WTC11 (cell line): ENCODE measurements around the gene FILIP1L. TPM values are rescaled to one million over a fixed set of nuclear protein-coding genes. Genes with fewer than 3 reads are reported as not detected.

Experiments
- ATAC-seq: fragments of 200-7000 bp; cut with Tn5 transposase; 2 replicates; pipeline ENCODE4 v1.10.0; 2021; ENCODE audit warnings: mild to moderate bottlenecking, moderate library complexity
- CTCF ChIA-PET: fragments of 300-600 bp; sonication (Branson Sonifier 250); formaldehyde crosslinking; loops from one replicate; lab custom pipeline; 2021; ENCODE audit warnings: antibody characterized with exemption; lab: Charles Lee
- POLR2A ChIA-PET: fragments of 350-600 bp; sonication (Branson Sonifier 250); formaldehyde crosslinking; loops from one replicate; lab custom pipeline; 2021; ENCODE audit warnings: antibody characterized with exemption; lab: Charles Lee
- DNase-seq: peaks from one replicate; pipeline ENCODE4 v3.0.0; 2021; ENCODE audit warnings: low spot score
- H3K27ac Mint-ChIP-seq: 2 replicates; pipeline ENCODE4 v1.8.0; 2021; ENCODE audit warnings: mixed read lengths
- H3K27me3 Mint-ChIP-seq: 2 replicates; pipeline ENCODE4 v1.8.0; 2021; ENCODE audit warnings: low read depth, mild to moderate bottlenecking, moderate library complexity, mixed read lengths
- H3K36me3 Mint-ChIP-seq: 2 replicates; pipeline ENCODE4 v1.8.0; 2021; ENCODE audit warnings: mixed read lengths
- H3K4me1 Mint-ChIP-seq: 2 replicates; pipeline ENCODE4 v1.8.0; 2022; ENCODE audit warnings: mixed read lengths
- H3K4me3 Mint-ChIP-seq: 2 replicates; pipeline ENCODE4 v1.8.0; 2021; ENCODE audit warnings: mild to moderate bottlenecking, moderate library complexity, mixed read lengths
- H3K9me3 Mint-ChIP-seq: 2 replicates; pipeline ENCODE4 v1.8.0; 2021; ENCODE audit warnings: mixed read lengths
- AFF4 ChIP-seq: sonication (generic); formaldehyde crosslinking; IDR thresholded peaks from 2 replicates; pipeline ENCODE4 v1.8.1; 2023; ENCODE audit warnings: mild to moderate bottlenecking, missing genetic modification reagents, borderline replicate concordance
- CREB1 ChIP-seq: sonication (generic); formaldehyde crosslinking; IDR thresholded peaks from 2 replicates; pipeline ENCODE4 v1.8.0; 2023; ENCODE audit warnings: mild to moderate bottlenecking, missing genetic modification reagents
- ESRRA ChIP-seq: sonication (generic); formaldehyde crosslinking; IDR thresholded peaks from 2 replicates; pipeline ENCODE4 v1.8.1; 2022; ENCODE audit warnings: mild to moderate bottlenecking, missing genetic modification reagents, borderline replicate concordance
- FOXK1 ChIP-seq: sonication (generic); formaldehyde crosslinking; IDR thresholded peaks from 2 replicates; pipeline ENCODE4 v1.8.0; 2022; ENCODE audit warnings: mild to moderate bottlenecking, moderate library complexity, missing genetic modification reagents
- FOXP1 ChIP-seq: sonication (generic); formaldehyde crosslinking; IDR thresholded peaks from 2 replicates; pipeline ENCODE4 v1.8.0; 2022; ENCODE audit warnings: missing genetic modification reagents, mild to moderate bottlenecking, moderate library complexity, borderline replicate concordance
- HMGA2 ChIP-seq: fragments of 250-450 bp; sonication (Bioruptor Pico); IDR thresholded peaks from 2 replicates; pipeline ENCODE4 v1.4.0; 2021; ENCODE audit warnings: mild to moderate bottlenecking, moderate library complexity
- NR1H2 ChIP-seq: sonication (generic); formaldehyde crosslinking; IDR thresholded peaks from 2 replicates; pipeline ENCODE4 v1.9.0; 2021; ENCODE audit warnings: mild to moderate bottlenecking, moderate library complexity, missing genetic modification reagents
- ZBTB43 ChIP-seq: sonication (generic); formaldehyde crosslinking; IDR thresholded peaks from 2 replicates; pipeline ENCODE4 v1.8.1; 2023; ENCODE audit warnings: mild to moderate bottlenecking, missing genetic modification reagents
- ZNF219 ChIP-seq: sonication (generic); formaldehyde crosslinking; IDR thresholded peaks from 2 replicates; pipeline ENCODE4 v1.8.0; 2023; ENCODE audit warnings: missing genetic modification reagents, mild to moderate bottlenecking, borderline replicate concordance
- ZNF232 ChIP-seq: sonication (generic); formaldehyde crosslinking; IDR thresholded peaks from 2 replicates; pipeline ENCODE4 v1.8.0; 2022; ENCODE audit warnings: mild to moderate bottlenecking, missing genetic modification reagents
- ZNF317 ChIP-seq: sonication (generic); formaldehyde crosslinking; IDR thresholded peaks from 2 replicates; pipeline ENCODE4 v1.8.1; 2023; ENCODE audit warnings: low read depth, mild to moderate bottlenecking, moderate library complexity, missing genetic modification reagents, borderline replicate concordance
- ZNF396 ChIP-seq: fragments of 250-450 bp; sonication (Bioruptor Pico); IDR thresholded peaks from 2 replicates; pipeline ENCODE4 v1.8.0; 2021; ENCODE audit warnings: mild to moderate bottlenecking, moderate library complexity, borderline replicate concordance
- total RNA-seq: library from RNA; stranded (reverse); gene quantifications from 3 replicates; pipeline ENCODE4 v1.2.3, GENCODE V29; 2021
- TF ChIP-seq, protein P1 (sequence below): sonication (generic); formaldehyde crosslinking; IDR thresholded peaks from 2 replicates; pipeline ENCODE4 v1.8.0; 2023; ENCODE audit warnings: missing genetic modification reagents
- TF ChIP-seq, protein P2 (sequence below): fragments of 200-600 bp; IDR thresholded peaks from 2 replicates; pipeline ENCODE4 v1.8.0; 2022; ENCODE audit warnings: antibody characterized with exemption
- TF ChIP-seq, protein P3 (sequence below): fragments of 250-450 bp; sonication (Bioruptor Pico); IDR thresholded peaks from 2 replicates; pipeline ENCODE4 v1.9.0; 2021; ENCODE audit warnings: mild to moderate bottlenecking
- TF ChIP-seq, protein P4 (sequence below): fragments of 250-450 bp; sonication (Bioruptor Pico); conservative IDR thresholded peaks from 2 replicates; pipeline ENCODE4 v1.9.0; 2021; ENCODE audit warnings: mild to moderate bottlenecking
- TF ChIP-seq, protein P5 (sequence below): sonication (generic); formaldehyde crosslinking; IDR thresholded peaks from 2 replicates; pipeline ENCODE4 v1.8.1; 2022; ENCODE audit warnings: missing genetic modification reagents, borderline replicate concordance

FILIP1L gene
- total RNA-seq, 1 experiment from 2014 or later, result 0.17 TPM

DNA sequence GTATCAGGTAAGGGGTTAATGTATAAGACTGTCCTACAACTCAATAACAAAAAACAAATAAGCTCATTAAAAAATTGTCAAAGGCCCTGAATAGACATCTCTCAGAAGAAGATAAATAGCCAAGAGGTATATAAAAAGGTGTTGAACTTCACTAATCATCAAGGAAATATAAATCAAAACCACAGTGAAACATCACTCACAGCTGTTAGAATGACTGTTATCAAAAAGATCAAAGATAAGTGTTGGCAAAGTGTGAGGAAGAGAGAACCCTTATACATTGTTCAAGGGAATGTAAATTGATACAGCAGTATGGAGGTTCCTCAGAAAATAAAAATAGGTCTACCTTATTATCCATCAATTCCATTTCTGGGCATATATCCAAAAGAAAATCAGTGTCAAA is 95.5 kb downstream of the FILIP1L start:
- no peak overlapping the region; the same call in 1 of the 2 replicates for H3K27ac Mint-ChIP-seq
- POLR2A ChIA-PET, result no interaction called here

GRCh38 chr3:100010087-100010417 is 104.2 kb downstream of the FILIP1L start:
- Mint-ChIP-seq H3K9me3 (peaks cover 6% of the 10 kb centered on the region), H3K27ac (no peak overlapping the region), H3K27me3 (no peaks in the 10 kb centered on the region), H3K4me1 (peaks cover 36% of the 10 kb centered on the region), H3K36me3 (peaks cover 3% of the 10 kb centered on the region), H3K4me3 (no peak overlapping the region)
- ChIA-PET POLR2A (no interaction called here), CTCF (no interaction called here)
- DNase-seq, result no peak
- no peak for ATAC-seq
- TF ChIP-seq ZNF317 (CRISPR knock-in tag), result no peak
- TF ChIP-seq, protein P1, sequence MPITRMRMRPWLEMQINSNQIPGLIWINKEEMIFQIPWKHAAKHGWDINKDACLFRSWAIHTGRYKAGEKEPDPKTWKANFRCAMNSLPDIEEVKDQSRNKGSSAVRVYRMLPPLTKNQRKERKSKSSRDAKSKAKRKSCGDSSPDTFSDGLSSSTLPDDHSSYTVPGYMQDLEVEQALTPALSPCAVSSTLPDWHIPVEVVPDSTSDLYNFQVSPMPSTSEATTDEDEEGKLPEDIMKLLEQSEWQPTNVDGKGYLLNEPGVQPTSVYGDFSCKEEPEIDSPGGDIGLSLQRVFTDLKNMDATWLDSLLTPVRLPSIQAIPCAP (CRISPR knock-in tag), result no peak
- no peak for TF ChIP-seq ZNF219 (CRISPR knock-in tag)
- no peak for TF ChIP-seq ZNF396 (CRISPR knock-in tag)
- TF ChIP-seq ESRRA (CRISPR knock-in tag), result no peak
- TF ChIP-seq, protein P2, sequence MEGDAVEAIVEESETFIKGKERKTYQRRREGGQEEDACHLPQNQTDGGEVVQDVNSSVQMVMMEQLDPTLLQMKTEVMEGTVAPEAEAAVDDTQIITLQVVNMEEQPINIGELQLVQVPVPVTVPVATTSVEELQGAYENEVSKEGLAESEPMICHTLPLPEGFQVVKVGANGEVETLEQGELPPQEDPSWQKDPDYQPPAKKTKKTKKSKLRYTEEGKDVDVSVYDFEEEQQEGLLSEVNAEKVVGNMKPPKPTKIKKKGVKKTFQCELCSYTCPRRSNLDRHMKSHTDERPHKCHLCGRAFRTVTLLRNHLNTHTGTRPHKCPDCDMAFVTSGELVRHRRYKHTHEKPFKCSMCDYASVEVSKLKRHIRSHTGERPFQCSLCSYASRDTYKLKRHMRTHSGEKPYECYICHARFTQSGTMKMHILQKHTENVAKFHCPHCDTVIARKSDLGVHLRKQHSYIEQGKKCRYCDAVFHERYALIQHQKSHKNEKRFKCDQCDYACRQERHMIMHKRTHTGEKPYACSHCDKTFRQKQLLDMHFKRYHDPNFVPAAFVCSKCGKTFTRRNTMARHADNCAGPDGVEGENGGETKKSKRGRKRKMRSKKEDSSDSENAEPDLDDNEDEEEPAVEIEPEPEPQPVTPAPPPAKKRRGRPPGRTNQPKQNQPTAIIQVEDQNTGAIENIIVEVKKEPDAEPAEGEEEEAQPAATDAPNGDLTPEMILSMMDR, result no peak

More for the DNA sequence above, 95.5 kb downstream of the FILIP1L start:
- Mint-ChIP-seq H3K4me3 (no peak overlapping the region), H3K36me3 (peaks cover 5% of the 10 kb centered on the region), H3K9me3 (peaks cover 9% of the 10 kb centered on the region), H3K4me1 (peaks cover 18% of the 10 kb centered on the region), H3K27me3 (no peaks in the 10 kb centered on the region)
- TF ChIP-seq, protein P3, sequence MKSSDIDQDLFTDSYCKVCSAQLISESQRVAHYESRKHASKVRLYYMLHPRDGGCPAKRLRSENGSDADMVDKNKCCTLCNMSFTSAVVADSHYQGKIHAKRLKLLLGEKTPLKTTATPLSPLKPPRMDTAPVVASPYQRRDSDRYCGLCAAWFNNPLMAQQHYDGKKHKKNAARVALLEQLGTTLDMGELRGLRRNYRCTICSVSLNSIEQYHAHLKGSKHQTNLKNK (CRISPR knock-in tag), result no peak
- TF ChIP-seq AFF4 (CRISPR knock-in tag), result no peak
- no peak for TF ChIP-seq FOXK1
- TF ChIP-seq NR1H2 (CRISPR knock-in tag), result no peak
- TF ChIP-seq ZBTB43 (CRISPR knock-in tag), result no peak
- TF ChIP-seq, protein P4, sequence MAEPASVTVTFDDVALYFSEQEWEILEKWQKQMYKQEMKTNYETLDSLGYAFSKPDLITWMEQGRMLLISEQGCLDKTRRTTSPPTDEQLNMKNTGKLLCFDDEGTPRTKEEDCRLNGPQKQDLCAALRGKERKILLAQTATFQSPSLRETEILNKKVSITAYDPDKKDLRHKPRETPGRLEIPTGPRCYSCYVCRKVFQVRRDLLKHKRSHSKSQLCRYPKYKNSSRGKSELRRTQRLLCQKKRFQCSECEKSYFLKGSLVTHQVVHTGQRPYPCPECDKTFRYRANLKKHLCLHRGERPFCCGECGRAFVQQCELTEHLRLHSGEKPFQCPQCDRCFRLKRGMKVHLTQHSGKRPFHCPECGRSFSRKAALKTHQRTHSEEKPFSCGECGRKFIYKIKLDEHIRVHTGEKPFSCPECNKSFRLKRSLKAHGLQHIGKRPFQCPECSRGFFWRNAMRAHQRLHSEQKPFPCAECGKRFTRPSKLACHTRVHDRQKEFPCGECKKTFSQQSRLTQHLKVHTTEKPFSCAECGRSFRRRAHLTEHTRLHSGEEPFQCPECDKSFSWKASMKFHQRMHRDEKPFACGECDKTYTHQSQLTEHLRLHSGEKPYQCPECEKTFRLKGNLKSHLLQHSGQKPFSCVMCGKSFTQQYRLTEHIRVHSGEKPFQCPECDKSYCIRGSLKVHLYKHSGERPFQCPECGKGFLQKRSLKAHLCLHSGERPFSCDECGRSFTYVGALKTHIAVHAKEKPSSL (CRISPR knock-in tag), result no peak
- no peak for TF ChIP-seq FOXP1 (CRISPR knock-in tag)
- no peak for TF ChIP-seq CREB1 (CRISPR knock-in tag)
- TF ChIP-seq ZNF232 (CRISPR knock-in tag), result no peak
- TF ChIP-seq, protein P5, sequence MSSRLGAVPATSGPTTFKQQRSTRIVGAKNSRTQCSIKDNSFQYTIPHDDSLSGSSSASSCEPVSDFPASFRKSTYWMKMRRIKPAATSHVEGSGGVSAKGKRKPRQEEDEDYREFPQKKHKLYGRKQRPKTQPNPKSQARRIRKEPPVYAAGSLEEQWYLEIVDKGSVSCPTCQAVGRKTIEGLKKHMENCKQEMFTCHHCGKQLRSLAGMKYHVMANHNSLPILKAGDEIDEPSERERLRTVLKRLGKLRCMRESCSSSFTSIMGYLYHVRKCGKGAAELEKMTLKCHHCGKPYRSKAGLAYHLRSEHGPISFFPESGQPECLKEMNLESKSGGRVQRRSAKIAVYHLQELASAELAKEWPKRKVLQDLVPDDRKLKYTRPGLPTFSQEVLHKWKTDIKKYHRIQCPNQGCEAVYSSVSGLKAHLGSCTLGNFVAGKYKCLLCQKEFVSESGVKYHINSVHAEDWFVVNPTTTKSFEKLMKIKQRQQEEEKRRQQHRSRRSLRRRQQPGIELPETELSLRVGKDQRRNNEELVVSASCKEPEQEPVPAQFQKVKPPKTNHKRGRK (CRISPR knock-in tag), result no peak
- TF ChIP-seq HMGA2 (CRISPR knock-in tag), result no peak
- CTCF ChIA-PET, result no interaction called here
- DNase-seq (no peak), ATAC-seq (no peak)
